Activated CD8-positive, alpha-beta memory T cell treated with anti-CD3 and anti-CD28 coated beads for 24 hours (primary cell): ENCODE results near the gene KCNJ11.
"Not testable (repeated sequence)": the region's sequence is repeated elsewhere in the genome, so short reads cannot be mapped to it uniquely, and the experiment has no call there.

Experiments used
- DNase-seq: peaks from one replicate; pipeline ENCODE4 v3.0.0-alpha.2; 2020

KCNJ11 gene

GRCh38 chr11:17388609-17389210 is at the start of gene KCNJ11:
Gene KCNJ11, minus strand, starts transcription at chr11:17388659. Its CDS starts 568 bp downstream, at chr11:17388091.
- DNase-seq, result no peak

GRCh38 chr11:17437366-17437765 is 48.9 kb upstream of the KCNJ11 start:
- no peak for DNase-seq

- no peak for DNase-seq
These were observed 45.6 kb upstream of the KCNJ11 start for GRCh38 chr11:17434108-17434507.

GRCh38 chr11:17432002-17432401 is 43.5 kb upstream of the KCNJ11 start:
- DNase-seq, result no peak

- no peak for DNase-seq
These were observed 42.7 kb upstream of the KCNJ11 start for GRCh38 chr11:17431139-17431538.

GRCh38 chr11:17430616-17431015 is 42.2 kb upstream of the KCNJ11 start:
- no peak for DNase-seq

GRCh38 chr11:17428925-17429324 is 40.5 kb upstream of the KCNJ11 start:
- no peak for DNase-seq

- DNase-seq, result no peak
These were observed 39.8 kb upstream of the KCNJ11 start for GRCh38 chr11:17428261-17428660.

- DNase-seq, result not testable (repeated sequence)
These were observed 37.8 kb upstream of the KCNJ11 start for GRCh38 chr11:17426233-17426632.

- no peak for DNase-seq
These were observed 35.3 kb upstream of the KCNJ11 start for GRCh38 chr11:17423533-17424310.

- DNase-seq, result no peak
These were observed 33.3 kb upstream of the KCNJ11 start for GRCh38 chr11:17421781-17422180.

GRCh38 chr11:17418444-17419081 is 30.1 kb upstream of the KCNJ11 start:
- DNase-seq, result no peak

- DNase-seq, result no peak
These were observed 28.0 kb upstream of the KCNJ11 start for GRCh38 chr11:17416492-17416891.

- no peak for DNase-seq
These were observed 27.2 kb upstream of the KCNJ11 start for GRCh38 chr11:17415523-17416104.

GRCh38 chr11:17414992-17415391 is 26.5 kb upstream of the KCNJ11 start:
- DNase-seq, result no peak

- no peak for DNase-seq
These were observed 25.9 kb upstream of the KCNJ11 start for GRCh38 chr11:17414317-17414737.

- DNase-seq, result no peak
These were observed 25.2 kb upstream of the KCNJ11 start for GRCh38 chr11:17413414-17414316.

GRCh38 chr11:17412488-17413180 is 24.2 kb upstream of the KCNJ11 start:
- no peak for DNase-seq

GRCh38 chr11:17411418-17411817 is 23.0 kb upstream of the KCNJ11 start:
- no peak for DNase-seq

- no peak for DNase-seq
These were observed 22.3 kb upstream of the KCNJ11 start for GRCh38 chr11:17410606-17411379.

GRCh38 chr11:17408641-17409040 is 20.2 kb upstream of the KCNJ11 start:
- DNase-seq, result no peak
